ENCODE results near the gene CTNNA1. TPM values are rescaled to one million over a fixed set of nuclear protein-coding genes. Genes with fewer than 3 reads are reported as not detected.

Gene CTNNA1
- total and polyA plus RNA-seq, 9 of the 15 experiments (the other 6 are each of a cell fraction or from before 2014, with no cell fraction given): 29.6 to 117 (median 89.1) TPM

DNA sequence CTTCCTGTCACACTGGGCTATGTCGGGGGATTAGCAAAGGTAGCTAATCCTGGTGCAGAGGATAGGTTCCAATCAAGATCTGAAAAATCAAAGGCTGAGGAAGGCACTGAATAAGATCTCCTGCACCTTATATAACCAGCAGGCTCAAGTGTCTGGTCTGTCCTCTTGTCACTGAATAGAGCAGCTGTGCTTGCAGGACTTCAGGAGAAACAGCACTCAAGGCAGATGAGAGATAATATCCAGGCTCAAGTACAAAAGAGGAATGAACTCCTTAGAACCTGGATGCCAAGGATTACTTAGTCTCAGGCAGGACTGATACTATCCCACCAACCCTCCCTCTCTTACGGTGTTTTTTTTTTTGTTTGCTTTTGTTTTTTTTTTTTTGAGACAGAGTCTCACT, 230.8 kb downstream of the CTNNA1 start:
- no TSS peak for BruUV-seq (replicated peaks)
- DNase-seq (ENCODE audit: extremely low read depth in 1 of 4, low spot score in 3 of 4) (no peak), FAIRE-seq (no peak), ATAC-seq (no peak)
- H3K9me3 ChIP-seq (replicated peaks; ENCODE audit: control insufficient read depth, insufficient read depth, low read depth, low read length): no peaks in the 10 kb centered on the region
- WGBS (ENCODE audit: insufficient coverage, low coverage, missing lambda C conversion rate): 27% methylated on average over 2 of the region's 2 CpGs
- in situ Hi-C loops (cut with MboI): no loop called here
- no peaks in the 10 kb centered on the region for H4K20me1 ChIP-seq (replicated peaks; ENCODE audit: control insufficient read depth, insufficient read depth, low read length)
- no peak overlapping the region for H3K27ac ChIP-seq (ENCODE audit: extremely low read depth, low read depth, low read length)
- no peak overlapping the region for H2AFZ ChIP-seq (ENCODE audit: low read depth, low read length)
- POLR2A ChIA-PET: interaction anchor here (0.6 to 0.7 kb wide), 3 partner anchors 46 to 407 kb away, joined by 3 read pairs; no protein-coding TSS in a partner anchor
- peaks cover 0 to 22% of the 10 kb centered on the region in 2 experiments; a peak in 3 of 5 replicates for H3K4me1 ChIP-seq (replicated peaks in 1 of 2; ENCODE audit: control insufficient read depth in 2 of 2, insufficient read depth in 2 of 2, low read length in 2 of 2)
- H3K9ac ChIP-seq (ENCODE audit: insufficient read depth in 1 of 2, low read depth in 2 of 2, low read length in 2 of 2): no peak overlapping the region
- H3K4me3 ChIP-seq: no peak overlapping the region
- H3K27me3 ChIP-seq (ENCODE audit: control insufficient read depth in 2 of 2, insufficient read depth in 2 of 2, low read length in 2 of 2): no peaks in the 10 kb centered on the region
- CTCF ChIA-PET (ENCODE audit: low intra/inter-chr PET ratio): no interaction called here
- H3K4me2 ChIP-seq (ENCODE audit: insufficient read depth, low read length): no peak overlapping the region
- intact Hi-C loops (cut with micrococcal nuclease): no loop called here
- H3K79me2 ChIP-seq (ENCODE audit: control insufficient read depth, insufficient read depth, low read length): no peaks in the 10 kb centered on the region
- no peaks in the 10 kb centered on the region for H3K36me3 ChIP-seq (ENCODE audit: control insufficient read depth, insufficient read depth, low read length)
- no peaks in the 10 kb centered on the region for H3K9me1 ChIP-seq (ENCODE audit: control insufficient read depth, insufficient read depth, low read length)
- no peak for TF ChIP-seq CREM (IDR thresholded peaks at IDR 0.05; ENCODE audit: low read depth)
- TF ChIP-seq, protein P1, sequence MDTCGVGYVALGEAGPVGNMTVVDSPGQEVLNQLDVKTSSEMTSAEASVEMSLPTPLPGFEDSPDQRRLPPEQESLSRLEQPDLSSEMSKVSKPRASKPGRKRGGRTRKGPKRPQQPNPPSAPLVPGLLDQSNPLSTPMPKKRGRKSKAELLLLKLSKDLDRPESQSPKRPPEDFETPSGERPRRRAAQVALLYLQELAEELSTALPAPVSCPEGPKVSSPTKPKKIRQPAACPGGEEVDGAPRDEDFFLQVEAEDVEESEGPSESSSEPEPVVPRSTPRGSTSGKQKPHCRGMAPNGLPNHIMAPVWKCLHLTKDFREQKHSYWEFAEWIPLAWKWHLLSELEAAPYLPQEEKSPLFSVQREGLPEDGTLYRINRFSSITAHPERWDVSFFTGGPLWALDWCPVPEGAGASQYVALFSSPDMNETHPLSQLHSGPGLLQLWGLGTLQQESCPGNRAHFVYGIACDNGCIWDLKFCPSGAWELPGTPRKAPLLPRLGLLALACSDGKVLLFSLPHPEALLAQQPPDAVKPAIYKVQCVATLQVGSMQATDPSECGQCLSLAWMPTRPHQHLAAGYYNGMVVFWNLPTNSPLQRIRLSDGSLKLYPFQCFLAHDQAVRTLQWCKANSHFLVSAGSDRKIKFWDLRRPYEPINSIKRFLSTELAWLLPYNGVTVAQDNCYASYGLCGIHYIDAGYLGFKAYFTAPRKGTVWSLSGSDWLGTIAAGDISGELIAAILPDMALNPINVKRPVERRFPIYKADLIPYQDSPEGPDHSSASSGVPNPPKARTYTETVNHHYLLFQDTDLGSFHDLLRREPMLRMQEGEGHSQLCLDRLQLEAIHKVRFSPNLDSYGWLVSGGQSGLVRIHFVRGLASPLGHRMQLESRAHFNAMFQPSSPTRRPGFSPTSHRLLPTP (IDR thresholded peaks at IDR 0.05; ENCODE audit: borderline replicate concordance, extremely low read depth, insufficient read length): no peak
- TF ChIP-seq REST (IDR thresholded peaks at IDR 0.05; ENCODE audit: borderline replicate concordance): no peak
- TF ChIP-seq REST (CRISPR knock-in tag; IDR thresholded peaks at IDR 0.05; ENCODE audit: low read depth): no peak
- TF ChIP-seq TFAM (CRISPR knock-in tag; conservative IDR thresholded peaks at IDR 0.05): no peak
- TF ChIP-seq SRSF7 (optimal IDR thresholded peaks at IDR 0.05; ENCODE audit: low read depth, low read length): no peak
- no peak for TF ChIP-seq ZBTB26 (CRISPR knock-in tag; IDR thresholded peaks at IDR 0.05)
- TF ChIP-seq POLR2A (conservative IDR thresholded peaks at IDR 0.05): no peak
- no peak for TF ChIP-seq MECOM (CRISPR knock-in tag; IDR thresholded peaks at IDR 0.05)
- no peak for TF ChIP-seq RBM14 (IDR thresholded peaks at IDR 0.05; ENCODE audit: borderline replicate concordance, insufficient read depth, low read depth, low read length)
- TF ChIP-seq HMG20A (CRISPR knock-in tag; conservative IDR thresholded peaks at IDR 0.05): no peak

Measured in K562 (cell line).